HCT116 (cell line): Measurements from ENCODE around the gene PARD6G. TPM values are rescaled to one million over a fixed set of nuclear protein-coding genes. Genes with fewer than 3 reads are reported as not detected.

Source experiments
- ATAC-seq: fragments of 200-7000 bp; cut with Tn5 transposase; 2 replicates; pipeline ENCODE4 v1.9.1; 2020; ENCODE audit warnings: mild to moderate bottlenecking, moderate library complexity
- BruUV-seq: library from RNA; stranded (reverse); fragments of 400-500 nt; replicated peaks from 2 replicates; lab custom pipeline; 2021; lab: Mats Ljungman, UMichigan
- CTCF ChIA-PET: fragments of 300-600 bp; sonication (Branson Sonifier 250); formaldehyde crosslinking; loops from one replicate; lab custom pipeline; 2021; ENCODE audit warnings: antibody characterized with exemption; lab: Charles Lee
- POLR2A ChIA-PET: fragments of 300-600, 350-600 bp; sonication (Branson Sonifier 250); formaldehyde crosslinking; loops from one replicate; lab custom pipeline; 2021; ENCODE audit warnings: antibody characterized with exemption; lab: Charles Lee
- RAD21 ChIA-PET, 2 experiments: fragments of 300-600 bp; sonication (Branson Sonifier 250); formaldehyde crosslinking; loops; one replicate each; lab custom pipeline; 2023; ENCODE audit warnings: low total read pairs in 2 of 2; ENCODE audit not compliant: uncharacterized antibody in 2 of 2, unreplicated experiment in 2 of 2, low non-redundant PET in 1 of 2; lab: Charles Lee
- DNase-seq: peaks from one replicate; pipeline ENCODE4 v3.0.0-alpha.2; 2010; ENCODE audit warnings: low read depth, low spot score
- H2AFZ ChIP-seq: fragments of 200-600 bp; shearing (Covaris generic), sonication (generic); 2 replicates; pipeline ENCODE4 v1.6.1; 2017; ENCODE audit warnings: low read depth, mixed run types, mixed read lengths, antibody characterized with exemption, low read length; ENCODE audit not compliant: poor library complexity, severe bottlenecking
- H3K27ac ChIP-seq: 2 replicates; pipeline ENCODE4 v1.5.1; 2012; ENCODE audit warnings: low read depth, low read length
- H3K27me3 ChIP-seq: fragments of 200-600 bp; sonication (generic); 2 replicates; pipeline ENCODE4 v1.6.1; 2016; ENCODE audit warnings: mixed run types, low read length, mixed read lengths; ENCODE audit not compliant: insufficient read depth
- H3K36me3 ChIP-seq, 2 experiments: fragments of 200-500 bp in 1 of 2; fragments of 200-600 bp in 1 of 2; sonication (Bioruptor generic) in 1 of 2; sonication (generic) in 1 of 2; 2 replicates each; pipeline versions ENCODE4 v1.5.1 to v1.6.1; 2014 to 2016; ENCODE audit warnings: low read length in 2 of 2, inconsistent platforms in 1 of 2, mixed read lengths in 1 of 2, mixed run types in 1 of 2; ENCODE audit not compliant: insufficient read depth in 2 of 2, control insufficient read depth in 1 of 2
- H3K4me1 ChIP-seq, 2 experiments: fragments of 200-600 bp in 1 of 2; sonication (generic) in 1 of 2; 2 replicates each; pipeline versions ENCODE4 v1.5.1 to v1.6.1; 2012 to 2017; ENCODE audit warnings: low read length in 2 of 2, inconsistent platforms in 1 of 2, mild to moderate bottlenecking in 1 of 2, mixed read lengths in 1 of 2, mixed run types in 1 of 2, moderate library complexity in 1 of 2; ENCODE audit not compliant: insufficient read depth in 2 of 2, control insufficient read depth in 1 of 2
- H3K4me2 ChIP-seq: fragments of 200-600 bp; sonication (generic); 2 replicates; pipeline ENCODE4 v1.6.1; 2017; ENCODE audit warnings: mixed run types, low read length, mixed read lengths
- H3K4me3 ChIP-seq, 2 experiments: fragments of 200-600 bp in 1 of 2; sonication (generic) in 1 of 2; replicated peaks in 1 of 2; 2 replicates each; pipeline ENCODE4 v1.5.1; 2011 to 2016; ENCODE audit warnings: low read length in 2 of 2, control low read depth in 1 of 2, low read depth in 1 of 2, mild to moderate bottlenecking in 1 of 2, mixed read lengths in 1 of 2, mixed run types in 1 of 2
- H3K79me2 ChIP-seq: fragments of 200-600 bp; sonication (generic); 2 replicates; pipeline ENCODE4 v1.6.1; 2017; ENCODE audit warnings: mild to moderate bottlenecking, mixed run types, low read length, moderate library complexity, mixed read lengths; ENCODE audit not compliant: insufficient read depth
- H3K9ac ChIP-seq: fragments of 200-600 bp; sonication (generic); 2 replicates; pipeline ENCODE4 v1.6.1; 2016; ENCODE audit warnings: low read length, mixed read lengths
- H3K9me2 ChIP-seq: fragments of 200-600 bp; sonication (generic), shearing (Covaris generic); 2 replicates; pipeline ENCODE4 v1.6.1; 2017; ENCODE audit warnings: mixed run types, mild to moderate bottlenecking, moderate library complexity; ENCODE audit not compliant: insufficient read depth
- H3K9me3 ChIP-seq, 2 experiments: fragments of 200-500 bp in 1 of 2; fragments of 200-600 bp in 1 of 2; sonication (Bioruptor generic) in 1 of 2; sonication (generic) in 1 of 2; 2 replicates each; pipeline ENCODE4 v1.6.1; 2014 to 2017; ENCODE audit warnings: low read length in 2 of 2, mixed read lengths in 2 of 2, inconsistent platforms in 1 of 2, low read depth in 1 of 2, mild to moderate bottlenecking in 1 of 2, mixed run types in 1 of 2, moderate library complexity in 1 of 2; ENCODE audit not compliant: control insufficient read depth in 1 of 2, insufficient read depth in 1 of 2
- H4K20me1 ChIP-seq: fragments of 200-600 bp; sonication (generic), shearing (Covaris generic); 2 replicates; pipeline ENCODE4 v1.6.1; 2017; ENCODE audit warnings: mixed run types, mild to moderate bottlenecking, moderate library complexity; ENCODE audit not compliant: insufficient read depth
- ATF3 ChIP-seq: IDR thresholded peaks from 2 replicates; pipeline ENCODE4 v1.6.1; 2012
- CBX3 ChIP-seq: IDR thresholded peaks from 2 replicates; pipeline ENCODE4 v1.6.1; 2012; ENCODE audit warnings: low read depth
- CEBPB ChIP-seq: IDR thresholded peaks from 2 replicates; pipeline ENCODE4 v1.6.1; 2012; ENCODE audit warnings: low read depth
- EGR1 ChIP-seq: IDR thresholded peaks from 2 replicates; pipeline ENCODE4 v1.6.1; 2012; ENCODE audit warnings: low read depth
- ELF1 ChIP-seq: IDR thresholded peaks from 2 replicates; pipeline ENCODE4 v1.6.1; 2012; ENCODE audit warnings: low read depth, borderline replicate concordance
- EZH2 ChIP-seq: fragments of 200-600 bp; sonication (generic); IDR thresholded peaks from 2 replicates; pipeline ENCODE4 v1.6.1; 2017; ENCODE audit warnings: antibody characterized with exemption, mixed run types
- EZH2phosphoT487 ChIP-seq: fragments of 200-600 bp; IDR thresholded peaks from 2 replicates; pipeline ENCODE4 v1.6.1; 2018; ENCODE audit warnings: antibody characterized with exemption, borderline replicate concordance
- FOSL1 ChIP-seq: IDR thresholded peaks from 2 replicates; pipeline ENCODE4 v1.6.1; 2012; ENCODE audit warnings: low read depth
- JUND ChIP-seq: IDR thresholded peaks from 2 replicates; pipeline ENCODE4 v1.6.1; 2012
- MAX ChIP-seq: IDR thresholded peaks from 2 replicates; pipeline ENCODE4 v1.6.1; 2012
- RAD21 ChIP-seq: IDR thresholded peaks from 2 replicates; pipeline ENCODE4 v1.6.1; 2012; ENCODE audit warnings: low read depth, mild to moderate bottlenecking
- REST ChIP-seq: IDR thresholded peaks from 2 replicates; pipeline ENCODE4 v1.6.1; 2012; ENCODE audit warnings: low read depth
- SIN3A ChIP-seq: IDR thresholded peaks from 2 replicates; pipeline ENCODE4 v1.6.1; 2012; ENCODE audit warnings: low read depth
- SP1 ChIP-seq: IDR thresholded peaks from 2 replicates; pipeline ENCODE4 v1.6.1; 2012; ENCODE audit warnings: low read depth
- SRF ChIP-seq: IDR thresholded peaks from 2 replicates; pipeline ENCODE4 v1.6.1; 2012; ENCODE audit warnings: low read depth
- TCF7L2 ChIP-seq: IDR thresholded peaks from 2 replicates; pipeline ENCODE4 v1.7.0; 2011; ENCODE audit warnings: borderline replicate concordance, inconsistent platforms; ENCODE audit not compliant: insufficient read depth, insufficient read length; ENCODE audit errors: extremely low read depth
- YY1 ChIP-seq: IDR thresholded peaks from 2 replicates; pipeline ENCODE4 v1.6.1; 2011; ENCODE audit warnings: low read length, low read depth, moderate library complexity, mild to moderate bottlenecking; ENCODE audit not compliant: insufficient replicate concordance; ENCODE audit errors: extremely low read depth
- ZFX ChIP-seq: fragments of 450-650 bp; IDR thresholded peaks from 2 replicates; pipeline ENCODE4 v1.6.1; 2017
- ZNF274 ChIP-seq: fragments of 200-500 bp; sonication (Bioruptor generic); IDR thresholded peaks from 2 replicates; pipeline ENCODE4 v1.6.1; 2014; ENCODE audit warnings: mild to moderate bottlenecking, low read depth, low read length, inconsistent platforms
- intact Hi-C: fragments of 100-400 bp; cut with micrococcal nuclease; formaldehyde crosslinking; loops from 2 replicates; pipeline ENCODE4 v1.10.0; 2022
- total RNA-seq: library from RNA; stranded (reverse); gene quantifications from one replicate; pipeline ENCODE4 v1.2.1, GENCODE V29; 2021; ENCODE audit not compliant: unreplicated experiment
- TF ChIP-seq, protein P1 (sequence below): IDR thresholded peaks from 2 replicates; pipeline ENCODE4 v1.6.1; 2011; ENCODE audit warnings: mild to moderate bottlenecking, low read length, moderate library complexity; ENCODE audit not compliant: insufficient replicate concordance; ENCODE audit errors: extremely low read depth

Gene PARD6G
- total RNA-seq, 1 experiment from 2014 or later = 12.8 TPM

DNA sequence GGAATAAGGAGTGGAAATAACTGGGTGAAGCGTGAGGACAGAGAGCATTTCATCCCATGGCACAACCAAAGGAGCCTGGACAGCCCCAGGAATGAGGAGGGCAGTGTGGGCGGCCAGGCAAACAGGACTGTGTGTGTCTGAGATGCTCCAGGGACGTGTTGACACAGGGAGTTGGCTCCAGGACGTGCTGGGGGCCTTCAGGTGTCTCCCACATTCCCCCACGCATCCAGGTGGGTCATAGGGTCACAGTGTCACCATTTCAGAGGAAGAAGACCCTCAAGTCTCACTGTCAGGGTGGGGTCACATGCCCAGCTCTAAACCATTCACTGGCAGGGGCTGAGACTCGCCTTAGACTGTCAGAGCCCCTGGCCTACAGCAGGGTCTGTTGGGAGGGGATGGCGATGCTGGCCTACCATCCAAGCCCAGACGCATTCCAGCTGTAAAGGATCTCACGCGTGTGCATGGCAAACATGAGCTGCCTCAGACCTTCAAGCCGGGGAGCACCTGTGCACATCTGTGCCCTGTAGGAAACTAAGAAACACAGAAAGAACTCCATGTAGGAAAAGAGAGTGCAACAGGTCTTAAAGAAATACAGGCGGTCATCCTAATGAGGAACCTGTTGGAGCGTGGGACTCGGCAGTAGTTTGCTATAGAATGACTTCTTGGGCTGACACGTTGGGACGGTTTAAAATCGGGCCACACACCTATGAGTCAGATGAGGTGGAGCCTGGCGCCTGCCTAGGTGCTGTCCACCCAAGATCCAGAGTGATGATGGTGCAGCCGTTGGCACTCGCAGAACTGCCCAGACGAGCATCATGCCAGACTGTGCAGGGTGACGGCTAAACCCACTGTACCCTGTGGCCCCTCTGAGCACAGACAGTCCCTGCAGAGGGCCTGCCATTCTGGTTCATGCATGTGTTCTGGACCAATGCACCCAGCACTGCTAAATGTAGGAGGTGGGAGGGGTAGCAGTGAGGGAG is 17.3 kb downstream of the PARD6G start:
- RAD21 ChIA-PET = no interaction called here
- H3K27me3 ChIP-seq = no peaks in the 10 kb centered on the region
- TF ChIP-seq CBX3 = no peak
- TF ChIP-seq REST = no peak
- no peak for TF ChIP-seq ZNF274
- no peak for TF ChIP-seq ELF1
- TF ChIP-seq, protein P1, sequence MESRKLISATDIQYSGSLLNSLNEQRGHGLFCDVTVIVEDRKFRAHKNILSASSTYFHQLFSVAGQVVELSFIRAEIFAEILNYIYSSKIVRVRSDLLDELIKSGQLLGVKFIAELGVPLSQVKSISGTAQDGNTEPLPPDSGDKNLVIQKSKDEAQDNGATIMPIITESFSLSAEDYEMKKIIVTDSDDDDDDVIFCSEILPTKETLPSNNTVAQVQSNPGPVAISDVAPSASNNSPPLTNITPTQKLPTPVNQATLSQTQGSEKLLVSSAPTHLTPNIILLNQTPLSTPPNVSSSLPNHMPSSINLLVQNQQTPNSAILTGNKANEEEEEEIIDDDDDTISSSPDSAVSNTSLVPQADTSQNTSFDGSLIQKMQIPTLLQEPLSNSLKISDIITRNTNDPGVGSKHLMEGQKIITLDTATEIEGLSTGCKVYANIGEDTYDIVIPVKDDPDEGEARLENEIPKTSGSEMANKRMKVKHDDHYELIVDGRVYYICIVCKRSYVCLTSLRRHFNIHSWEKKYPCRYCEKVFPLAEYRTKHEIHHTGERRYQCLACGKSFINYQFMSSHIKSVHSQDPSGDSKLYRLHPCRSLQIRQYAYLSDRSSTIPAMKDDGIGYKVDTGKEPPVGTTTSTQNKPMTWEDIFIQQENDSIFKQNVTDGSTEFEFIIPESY = no peak
- no peak for TF ChIP-seq YY1
- no peak for TF ChIP-seq EGR1
- no peak for TF ChIP-seq TCF7L2
- no peak for TF ChIP-seq CEBPB
- TF ChIP-seq ZFX = no peak
- TF ChIP-seq SIN3A = no peak
- TF ChIP-seq JUND = no peak
- no peak for TF ChIP-seq EZH2
- no peak for TF ChIP-seq SRF
- TF ChIP-seq FOSL1 = no peak
- no peak for TF ChIP-seq RAD21
- no peak for TF ChIP-seq ATF3
- no peak for TF ChIP-seq MAX
- TF ChIP-seq SP1 = no peak
- TF ChIP-seq EZH2phosphoT487 = no peak
- H3K36me3 ChIP-seq = no peaks in the 10 kb centered on the region
- no peaks in the 10 kb centered on the region for H3K4me1 ChIP-seq
- no peaks in the 10 kb centered on the region for H3K79me2 ChIP-seq
- no peak overlapping the region for H2AFZ ChIP-seq
- no peak overlapping the region for H3K4me2 ChIP-seq
- ATAC-seq (no peak), DNase-seq (no peak)
- H3K27ac ChIP-seq = no peak overlapping the region
- no peaks in the 10 kb centered on the region for H3K9me2 ChIP-seq
- POLR2A ChIA-PET = no interaction called here
- no TSS peak for BruUV-seq
- H4K20me1 ChIP-seq = no peaks in the 10 kb centered on the region
- no peak overlapping the region for H3K9ac ChIP-seq
- H3K4me3 ChIP-seq = no peak overlapping the region
- CTCF ChIA-PET = no interaction called here
- intact Hi-C loops = no loop called here
- no peaks in the 10 kb centered on the region for H3K9me3 ChIP-seq
